ENCODE measurements around the gene CNTLN. TPM values are rescaled to one million over a fixed set of nuclear protein-coding genes. Genes with fewer than 3 reads are reported as not detected.

CNTLN gene
- total and polyA plus RNA-seq, 2 donors (not counting 1 experiment from before 2014, with no cell fraction given), result 0.30 to 0.94 TPM

DNA sequence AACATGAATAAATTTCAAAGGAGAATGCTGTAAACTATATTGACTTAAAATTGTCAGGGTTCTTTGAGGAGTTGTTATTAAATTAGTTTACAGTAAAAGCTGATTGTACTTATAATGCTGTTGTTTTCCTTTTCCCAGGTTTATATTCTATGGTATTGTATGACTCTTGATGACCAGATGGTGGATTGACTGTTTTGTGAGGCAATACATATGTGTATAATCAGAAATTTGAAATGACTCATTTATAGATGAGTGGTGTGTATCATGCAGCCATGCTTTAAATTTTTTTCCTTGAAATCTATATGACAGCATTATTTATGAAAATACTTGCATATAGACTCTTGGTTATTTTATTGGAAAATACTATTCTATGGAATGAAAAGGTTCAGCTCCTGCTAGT is 195.3 kb downstream of the CNTLN start:
- TF ChIP-seq, protein P1, sequence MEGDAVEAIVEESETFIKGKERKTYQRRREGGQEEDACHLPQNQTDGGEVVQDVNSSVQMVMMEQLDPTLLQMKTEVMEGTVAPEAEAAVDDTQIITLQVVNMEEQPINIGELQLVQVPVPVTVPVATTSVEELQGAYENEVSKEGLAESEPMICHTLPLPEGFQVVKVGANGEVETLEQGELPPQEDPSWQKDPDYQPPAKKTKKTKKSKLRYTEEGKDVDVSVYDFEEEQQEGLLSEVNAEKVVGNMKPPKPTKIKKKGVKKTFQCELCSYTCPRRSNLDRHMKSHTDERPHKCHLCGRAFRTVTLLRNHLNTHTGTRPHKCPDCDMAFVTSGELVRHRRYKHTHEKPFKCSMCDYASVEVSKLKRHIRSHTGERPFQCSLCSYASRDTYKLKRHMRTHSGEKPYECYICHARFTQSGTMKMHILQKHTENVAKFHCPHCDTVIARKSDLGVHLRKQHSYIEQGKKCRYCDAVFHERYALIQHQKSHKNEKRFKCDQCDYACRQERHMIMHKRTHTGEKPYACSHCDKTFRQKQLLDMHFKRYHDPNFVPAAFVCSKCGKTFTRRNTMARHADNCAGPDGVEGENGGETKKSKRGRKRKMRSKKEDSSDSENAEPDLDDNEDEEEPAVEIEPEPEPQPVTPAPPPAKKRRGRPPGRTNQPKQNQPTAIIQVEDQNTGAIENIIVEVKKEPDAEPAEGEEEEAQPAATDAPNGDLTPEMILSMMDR (IDR thresholded peaks at IDR 0.05), result no peak
- no peak for TF ChIP-seq EZH2 (IDR thresholded peaks at IDR 0.05; ENCODE audit: borderline replicate concordance, insufficient read depth, low read depth, low read length, poor library complexity, severe bottlenecking)
- DNase-seq, result no peak

DNA sequence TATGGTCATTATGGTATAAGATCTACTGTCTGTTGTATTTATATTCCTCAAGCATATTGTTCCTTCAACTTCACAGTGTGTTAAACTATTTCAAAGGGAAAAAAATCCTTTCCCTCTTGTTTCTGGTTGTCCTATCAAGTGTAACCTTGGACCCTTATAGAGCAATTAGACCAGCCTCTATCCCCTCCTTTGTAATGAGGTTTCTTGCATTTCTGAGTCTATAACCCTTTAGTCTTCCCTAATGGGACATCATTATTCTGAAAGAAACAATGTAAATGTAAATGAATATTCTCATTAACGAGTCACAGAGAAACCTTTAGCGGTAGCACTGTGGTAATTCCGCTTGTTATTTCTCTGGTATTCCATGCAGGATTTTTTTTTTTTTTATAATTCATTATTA is 197.3 kb downstream of the CNTLN start:
- H3K79me2 ChIP-seq (ENCODE audit: control insufficient read depth, insufficient read depth, low read length), result no peaks in the 10 kb centered on the region
- WGBS (ENCODE audit: insufficient coverage), result no CpG with 5 or more reads among the region's 3 CpGs
- no peak for DNase-seq
- no peak overlapping the region for H3K4me2 ChIP-seq (replicated peaks; ENCODE audit: low read depth, low read length, poor library complexity, severe bottlenecking)
- no peak overlapping the region for H3K27ac ChIP-seq (ENCODE audit: low read length in 2 of 2)
- H3K9me3 ChIP-seq (ENCODE audit: control extremely low read depth in 1 of 3, control insufficient read depth in 2 of 3, insufficient read depth in 1 of 3, low read length in 2 of 3), result no peaks in the 10 kb centered on the region
- H4K20me1 ChIP-seq (ENCODE audit: control insufficient read depth, insufficient read depth, low read length, poor library complexity, severe bottlenecking), result no peaks in the 10 kb centered on the region
- H3K27ac Mint-ChIP-seq, result no peak overlapping the region
- no peak for ATAC-seq (ENCODE audit: low read depth)
- no peak overlapping the region for H2AFZ ChIP-seq (ENCODE audit: insufficient read depth, low read depth, low read length, poor library complexity, severe bottlenecking)
- H3K4me3 Mint-ChIP-seq, result no peak overlapping the region
- POLR2A ChIA-PET, result no interaction called here
- no peaks in the 10 kb centered on the region for H3K9me3 Mint-ChIP-seq (ENCODE audit: insufficient read depth)
- no peaks in the 10 kb centered on the region for H3K36me3 ChIP-seq (replicated peaks in 1 of 2; ENCODE audit: control extremely low read depth in 1 of 2, control insufficient read depth in 1 of 2, extremely low read depth in 1 of 2, insufficient read depth in 2 of 2, low read length in 1 of 2)
- no peaks in the 10 kb centered on the region for H3K27me3 Mint-ChIP-seq
- H3K4me1 ChIP-seq (ENCODE audit: control insufficient read depth in 2 of 2, insufficient read depth in 2 of 2, low read length in 2 of 2), result no peaks in the 10 kb centered on the region
- no peak overlapping the region for H3K9ac ChIP-seq (ENCODE audit: low read length)
- CTCF ChIA-PET, result no interaction called here
- H3K4me1 Mint-ChIP-seq, result no peaks in the 10 kb centered on the region
- no peaks in the 10 kb centered on the region for H3K27me3 ChIP-seq (replicated peaks in 1 of 4; ENCODE audit: control extremely low read depth in 1 of 4, control insufficient read depth in 3 of 4, insufficient read depth in 4 of 4, low read length in 3 of 4)
- intact Hi-C loops (cut with micrococcal nuclease), result no loop called here
- no peak overlapping the region for H3K4me3 ChIP-seq (ENCODE audit: control extremely low read depth in 1 of 5, extremely low read depth in 1 of 5, insufficient read depth in 1 of 5, low read depth in 2 of 5, low read length in 4 of 5)
- no peak for TF ChIP-seq EZH2 (IDR thresholded peaks at IDR 0.05; ENCODE audit: borderline replicate concordance, insufficient read depth, low read depth, low read length, poor library complexity, severe bottlenecking)
- TF ChIP-seq, protein P1 (IDR thresholded peaks at IDR 0.05), result no peak

More for the DNA sequence above, 195.3 kb downstream of the CNTLN start:
- ChIA-PET POLR2A (no interaction called here), CTCF (no interaction called here)
- H3K4me2 ChIP-seq (replicated peaks; ENCODE audit: low read depth, low read length, poor library complexity, severe bottlenecking), result no peak overlapping the region
- intact Hi-C loops (cut with micrococcal nuclease), result no loop called here
- H3K9me3 ChIP-seq (ENCODE audit: control extremely low read depth in 1 of 3, control insufficient read depth in 2 of 3, insufficient read depth in 1 of 3, low read length in 2 of 3), result no peaks in the 10 kb centered on the region
- H3K79me2 ChIP-seq (ENCODE audit: control insufficient read depth, insufficient read depth, low read length), result no peaks in the 10 kb centered on the region
- no peak overlapping the region for H3K9ac ChIP-seq (ENCODE audit: low read length)
- no peaks in the 10 kb centered on the region for H4K20me1 ChIP-seq (ENCODE audit: control insufficient read depth, insufficient read depth, low read length, poor library complexity, severe bottlenecking)
- no peak overlapping the region for H3K4me3 ChIP-seq (ENCODE audit: control extremely low read depth in 1 of 5, extremely low read depth in 1 of 5, insufficient read depth in 1 of 5, low read depth in 2 of 5, low read length in 4 of 5)
- no peak for ATAC-seq (ENCODE audit: low read depth)
- Mint-ChIP-seq H3K4me1 (no peaks in the 10 kb centered on the region), H3K27me3 (no peaks in the 10 kb centered on the region), H3K4me3 (no peak overlapping the region), H3K27ac (no peak overlapping the region), H3K9me3 (ENCODE audit: insufficient read depth) (no peaks in the 10 kb centered on the region)
- H2AFZ ChIP-seq (ENCODE audit: insufficient read depth, low read depth, low read length, poor library complexity, severe bottlenecking), result no peak overlapping the region
- H3K27me3 ChIP-seq (replicated peaks in 1 of 4; ENCODE audit: control extremely low read depth in 1 of 4, control insufficient read depth in 3 of 4, insufficient read depth in 4 of 4, low read length in 3 of 4), result no peaks in the 10 kb centered on the region
- no peaks in the 10 kb centered on the region for H3K36me3 ChIP-seq (replicated peaks in 1 of 2; ENCODE audit: control extremely low read depth in 1 of 2, control insufficient read depth in 1 of 2, extremely low read depth in 1 of 2, insufficient read depth in 2 of 2, low read length in 1 of 2)
- no peaks in the 10 kb centered on the region for H3K4me1 ChIP-seq (ENCODE audit: control insufficient read depth in 2 of 2, insufficient read depth in 2 of 2, low read length in 2 of 2)
- H3K27ac ChIP-seq (ENCODE audit: low read length in 2 of 2), result no peak overlapping the region
